Ovary (tissue), 3 donors: ENCODE measurements around the gene ZNF134.

Experiments
- CTCF ChIP-seq, 3 donors: fragments of 450-650 bp in 2 of 3; fragments of 200-600 bp in 1 of 3; IDR thresholded peaks; one replicate each; pipeline versions ENCODE4 v1.5.1 to v1.8.0; 2016 to 2022; ENCODE audit warnings: antibody characterized with exemption in 3 of 3, mild to moderate bottlenecking in 1 of 3
- POLR2A ChIP-seq: fragments of 450-650 bp; IDR thresholded peaks from one replicate; pipeline ENCODE4 v1.6.1; 2017; ENCODE audit warnings: antibody characterized with exemption, mild to moderate bottlenecking, moderate library complexity
- donor health status: DM: no; HTN: no; CAD: no.

- TF ChIP-seq CTCF (IDR thresholded peaks at IDR 0.05) (no peak), POLR2A (no peak)
Measured at GRCh38 chr19:57576661-57577060, 37.4 kb upstream of the ZNF134 start.
